Measurements from ENCODE around the gene METAP1.
A peak's percentile ranks its signal among the peaks of the same experiment; 100 is the strongest.
"Not testable (repeated sequence)": the region's sequence is repeated elsewhere in the genome, so short reads cannot be mapped to it uniquely, and the experiment has no call there.

The METAP1 gene

GRCh38 chr4:98995183-98996055 is at the start of gene METAP1:
METAP1 (plus strand) TSS chr4:98995721; CDS start chr4:98995754, 33 bp downstream.
- DNase-seq = peak; percentile 89

GRCh38 chr4:98946359-98946758 is 49.2 kb upstream of the METAP1 start:
- no peak for DNase-seq

GRCh38 chr4:98950925-98951324 is 44.6 kb upstream of the METAP1 start:
- DNase-seq = no peak

GRCh38 chr4:98951710-98952109 is 43.8 kb upstream of the METAP1 start:
- DNase-seq = no peak

GRCh38 chr4:98955229-98955628 is 40.3 kb upstream of the METAP1 start:
- no peak for DNase-seq

- DNase-seq = no peak
Observed at GRCh38 chr4:98958065-98958464, 37.5 kb upstream of the METAP1 start.

GRCh38 chr4:98959411-98959810 is 36.1 kb upstream of the METAP1 start:
- no peak for DNase-seq

GRCh38 chr4:98961770-98962169 is 33.8 kb upstream of the METAP1 start:
- no peak for DNase-seq

GRCh38 chr4:98963538-98964433 is 31.7 kb upstream of the METAP1 start:
- no peak for DNase-seq

GRCh38 chr4:98966926-98967325 is 28.6 kb upstream of the METAP1 start:
- DNase-seq = no peak

- DNase-seq = no peak
Observed at GRCh38 chr4:98967786-98968329, 27.7 kb upstream of the METAP1 start.

GRCh38 chr4:98969878-98970785 is 25.4 kb upstream of the METAP1 start:
- DNase-seq = no peak

- no peak for DNase-seq
Observed at GRCh38 chr4:98976716-98977115, 18.8 kb upstream of the METAP1 start.

- no peak for DNase-seq
Observed at GRCh38 chr4:98977557-98977956, 18.0 kb upstream of the METAP1 start.

GRCh38 chr4:98987720-98988119 is 7.8 kb upstream of the METAP1 start:
- no peak for DNase-seq

- not testable (repeated sequence) for DNase-seq
Observed at GRCh38 chr4:98992835-98993234, 2.7 kb upstream of the METAP1 start.

GRCh38 chr4:98993419-98994071 is 2.0 kb upstream of the METAP1 start:
- DNase-seq = no peak

GRCh38 chr4:98994474-98995182 is 893 bp upstream of the METAP1 start:
- no peak for DNase-seq

GRCh38 chr4:98996056-98996764 is 689 bp downstream of the METAP1 start:
- no peak for DNase-seq

GRCh38 chr4:98996765-98997068 is 1.2 kb downstream of the METAP1 start:
- DNase-seq = no peak

- no peak for DNase-seq
Observed at GRCh38 chr4:98997166-98997565, 1.6 kb downstream of the METAP1 start.

Measured in GF-D8 (cell line).